ENCODE measurements around the gene CNOT11.
"Not testable (repeated sequence)": the region's sequence is repeated elsewhere in the genome, so short reads cannot be mapped to it uniquely, and the experiment has no call there.

The CNOT11 gene

GRCh38 chr2:101310090-101310833, 57.6 kb downstream of the CNOT11 start:
- no peak for DNase-seq (ENCODE audit: low read depth in 2 of 2)

GRCh38 chr2:101310834-101311695, 58.4 kb downstream of the CNOT11 start:
- no peak for DNase-seq (ENCODE audit: low read depth in 2 of 2)

GRCh38 chr2:101311696-101312017, 59.0 kb downstream of the CNOT11 start:
- DNase-seq (ENCODE audit: low read depth in 2 of 2), result no peak

- DNase-seq (ENCODE audit: low read depth in 2 of 2), result not testable (repeated sequence)
Measured at GRCh38 chr2:101316568-101316967, 63.9 kb downstream of the CNOT11 start.
